H1 (cell line): Measurements from ENCODE around the gene RNF38. TPM values are rescaled to one million over a fixed set of nuclear protein-coding genes. Genes with fewer than 3 reads are reported as not detected.

Source experiments
- BRCA1 ChIP-seq: IDR thresholded peaks from 2 replicates; pipeline ENCODE4 v1.6.1; 2012; ENCODE audit warnings: low read depth, low read length, improper control_type of control experiment
- CEBPB ChIP-seq: IDR thresholded peaks from 2 replicates; pipeline ENCODE4 v1.6.1; 2012; ENCODE audit warnings: low read depth, low read length
- SUZ12 ChIP-seq: fragments of 200-600 bp; sonication (generic); IDR thresholded peaks from 2 replicates; pipeline ENCODE4 v1.6.1; 2012; ENCODE audit warnings: mild to moderate bottlenecking, inconsistent platforms, low read length, moderate library complexity, mixed read lengths
- polyA plus RNA-seq, 7 experiments: library from polyadenylated mRNA; depleted of rRNA in 3 of 7; stranded (reverse) in 5 of 7; unstranded in 2 of 7; fragments of >200 nt in 5 of 7; fragments of 200-250 nt in 2 of 7; gene quantifications; 1 replicate in 5 of 7; 2 replicates in 1 of 7; 4 replicates in 1 of 7; pipeline versions ENCODE4 v1.2.1 to v1.2.3, GENCODE V29; 2011 to 2013; ENCODE audit warnings: missing spikeins in 2 of 7, mixed read lengths in 2 of 7
- total RNA-seq: library from RNA; stranded (reverse); fragmentation: NEBNext Ultra II Directional; extraction: Animal tissue kit (Norgen Biotek cat#: 25700); gene quantifications from 2 replicates; pipeline ENCODE4 v1.2.1, GENCODE V29; 2021
- TF ChIP-seq, protein P1 (sequence below): IDR thresholded peaks from 2 replicates; pipeline ENCODE4 v1.6.1; 2012; ENCODE audit warnings: low read length, inconsistent platforms

The RNF38 gene
- total and polyA plus RNA-seq, 2 of the 8 experiments (the other 6 are each of a cell fraction or from before 2014, with no cell fraction given) = 54.9 to 60.9 TPM

DNA sequence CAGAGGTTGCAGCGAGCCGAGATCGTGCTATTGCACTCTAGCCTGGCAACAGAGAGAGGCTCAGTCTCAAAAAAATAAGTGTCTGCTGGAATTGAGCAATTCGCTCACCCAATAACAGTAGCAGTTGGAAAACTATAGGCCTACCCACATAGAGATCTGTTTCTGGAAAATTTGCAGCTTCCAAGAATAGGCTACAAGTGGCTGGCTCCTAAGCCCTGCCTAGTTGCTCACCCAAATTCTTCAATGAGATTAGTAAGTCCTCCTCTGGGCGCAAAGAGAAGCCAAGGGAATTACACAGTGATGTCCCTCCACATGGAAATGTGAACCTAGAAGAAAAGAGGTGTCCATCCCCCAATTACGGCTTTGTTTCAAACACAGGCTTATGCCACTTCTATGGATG, 42.6 kb upstream of the RNF38 start (continued):
- TF ChIP-seq CEBPB = no peak
- TF ChIP-seq, protein P1, sequence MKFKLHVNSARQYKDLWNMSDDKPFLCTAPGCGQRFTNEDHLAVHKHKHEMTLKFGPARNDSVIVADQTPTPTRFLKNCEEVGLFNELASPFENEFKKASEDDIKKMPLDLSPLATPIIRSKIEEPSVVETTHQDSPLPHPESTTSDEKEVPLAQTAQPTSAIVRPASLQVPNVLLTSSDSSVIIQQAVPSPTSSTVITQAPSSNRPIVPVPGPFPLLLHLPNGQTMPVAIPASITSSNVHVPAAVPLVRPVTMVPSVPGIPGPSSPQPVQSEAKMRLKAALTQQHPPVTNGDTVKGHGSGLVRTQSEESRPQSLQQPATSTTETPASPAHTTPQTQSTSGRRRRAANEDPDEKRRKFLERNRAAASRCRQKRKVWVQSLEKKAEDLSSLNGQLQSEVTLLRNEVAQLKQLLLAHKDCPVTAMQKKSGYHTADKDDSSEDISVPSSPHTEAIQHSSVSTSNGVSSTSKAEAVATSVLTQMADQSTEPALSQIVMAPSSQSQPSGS = no peak
- no peak for TF ChIP-seq BRCA1
- TF ChIP-seq SUZ12 = no peak
